Measurements from ENCODE around the gene PCBP3.

DNA sequence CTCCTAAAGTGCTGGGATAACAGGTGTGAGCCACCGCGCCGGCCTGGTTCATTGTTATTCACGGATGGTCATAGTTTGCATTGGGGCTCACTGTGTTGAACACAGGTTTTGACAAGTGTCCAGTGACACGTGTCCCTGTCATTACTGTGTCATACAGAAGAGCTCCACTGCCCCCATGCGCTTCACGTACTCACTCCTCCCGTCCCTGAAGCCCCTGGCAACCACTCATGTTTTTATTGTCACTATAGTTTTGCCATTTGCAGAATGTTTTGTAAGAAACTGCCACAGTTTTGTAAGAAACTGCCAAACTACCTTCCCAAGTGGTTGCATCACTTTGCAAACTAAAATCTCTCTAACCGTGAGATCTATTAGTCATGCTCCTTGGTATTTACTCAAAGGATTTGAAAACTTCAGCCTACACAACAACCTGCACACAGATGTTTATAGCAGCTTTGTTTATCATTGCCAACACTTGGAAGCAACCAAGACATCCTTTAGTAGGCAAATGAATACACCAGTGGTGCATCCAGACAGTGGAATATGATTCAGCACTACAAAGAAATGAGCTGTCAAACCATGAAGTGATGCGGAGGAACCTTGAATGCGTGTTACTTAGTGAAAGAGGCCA is 174.9 kb downstream of the PCBP3 start:
- TF ChIP-seq, protein P1, sequence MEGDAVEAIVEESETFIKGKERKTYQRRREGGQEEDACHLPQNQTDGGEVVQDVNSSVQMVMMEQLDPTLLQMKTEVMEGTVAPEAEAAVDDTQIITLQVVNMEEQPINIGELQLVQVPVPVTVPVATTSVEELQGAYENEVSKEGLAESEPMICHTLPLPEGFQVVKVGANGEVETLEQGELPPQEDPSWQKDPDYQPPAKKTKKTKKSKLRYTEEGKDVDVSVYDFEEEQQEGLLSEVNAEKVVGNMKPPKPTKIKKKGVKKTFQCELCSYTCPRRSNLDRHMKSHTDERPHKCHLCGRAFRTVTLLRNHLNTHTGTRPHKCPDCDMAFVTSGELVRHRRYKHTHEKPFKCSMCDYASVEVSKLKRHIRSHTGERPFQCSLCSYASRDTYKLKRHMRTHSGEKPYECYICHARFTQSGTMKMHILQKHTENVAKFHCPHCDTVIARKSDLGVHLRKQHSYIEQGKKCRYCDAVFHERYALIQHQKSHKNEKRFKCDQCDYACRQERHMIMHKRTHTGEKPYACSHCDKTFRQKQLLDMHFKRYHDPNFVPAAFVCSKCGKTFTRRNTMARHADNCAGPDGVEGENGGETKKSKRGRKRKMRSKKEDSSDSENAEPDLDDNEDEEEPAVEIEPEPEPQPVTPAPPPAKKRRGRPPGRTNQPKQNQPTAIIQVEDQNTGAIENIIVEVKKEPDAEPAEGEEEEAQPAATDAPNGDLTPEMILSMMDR (IDR thresholded peaks at IDR 0.05; ENCODE audit: borderline replicate concordance, extremely low read depth, low read length, poor library complexity, severe bottlenecking): no peak
- no peak for TF ChIP-seq EZH2 (IDR thresholded peaks at IDR 0.05; ENCODE audit: borderline replicate concordance, low read depth, low read length, severe bottlenecking)
